Activated CD4-positive, alpha-beta T cell treated with anti-CD3 and anti-CD28 coated beads for 36 hours (primary cell): ENCODE measurements around the gene PSMD3. TPM values are rescaled to one million over a fixed set of nuclear protein-coding genes. Genes with fewer than 3 reads are reported as not detected.

Source experiments
- ATAC-seq: fragments of 200-7000 bp; cut with Tn5 transposase; one replicate; pipeline ENCODE4 v1.10.0; 2021; ENCODE audit warnings: mild to moderate bottlenecking, moderate library complexity
- CTCF ChIA-PET: fragments of 350-600 bp; sonication (Branson Sonifier 250); formaldehyde crosslinking; loops from one replicate; lab custom pipeline; 2021; ENCODE audit warnings: antibody characterized with exemption; lab: Charles Lee
- POLR2A ChIA-PET: fragments of 350-600 bp; sonication (Branson Sonifier 250); formaldehyde crosslinking; loops from one replicate; lab custom pipeline; 2021; ENCODE audit warnings: antibody characterized with exemption, inconsistent platforms; lab: Charles Lee
- DNase-seq: peaks from one replicate; pipeline ENCODE4 v3.0.0-alpha.2; 2020
- H3K27ac Mint-ChIP-seq: one replicate; pipeline ENCODE4 v1.8.0; 2021; ENCODE audit warnings: mixed read lengths
- H3K27me3 Mint-ChIP-seq: one replicate; pipeline ENCODE4 v1.8.0; 2021; ENCODE audit warnings: mixed read lengths
- H3K36me3 Mint-ChIP-seq: one replicate; pipeline ENCODE4 v1.8.0; 2021; ENCODE audit warnings: low read depth, mixed read lengths
- H3K4me1 Mint-ChIP-seq: one replicate; pipeline ENCODE4 v1.8.0; 2021; ENCODE audit warnings: mixed read lengths
- H3K4me3 Mint-ChIP-seq: one replicate; pipeline ENCODE4 v1.8.0; 2021; ENCODE audit warnings: mild to moderate bottlenecking, moderate library complexity, mixed read lengths
- H3K9me3 Mint-ChIP-seq: one replicate; pipeline ENCODE4 v1.8.0; 2021; ENCODE audit warnings: low read depth, mixed read lengths
- intact Hi-C, 2 experiments: fragments of 100-400 bp; cut with DNase I in 1 of 2; cut with micrococcal nuclease in 1 of 2; formaldehyde crosslinking; loops; one replicate each; pipeline versions ENCODE4 v1.14.2 to v1.15.1; 2022 to 2024; cut with DNase I, micrococcal nuclease
- total RNA-seq, 2 experiments: library from RNA; stranded (reverse); gene quantifications; one replicate each; pipeline ENCODE4 v1.2.3, GENCODE V29; 2021

PSMD3 gene
- 100 to 1,000 TPM; 141 to 146 TPM for total RNA-seq

DNA sequence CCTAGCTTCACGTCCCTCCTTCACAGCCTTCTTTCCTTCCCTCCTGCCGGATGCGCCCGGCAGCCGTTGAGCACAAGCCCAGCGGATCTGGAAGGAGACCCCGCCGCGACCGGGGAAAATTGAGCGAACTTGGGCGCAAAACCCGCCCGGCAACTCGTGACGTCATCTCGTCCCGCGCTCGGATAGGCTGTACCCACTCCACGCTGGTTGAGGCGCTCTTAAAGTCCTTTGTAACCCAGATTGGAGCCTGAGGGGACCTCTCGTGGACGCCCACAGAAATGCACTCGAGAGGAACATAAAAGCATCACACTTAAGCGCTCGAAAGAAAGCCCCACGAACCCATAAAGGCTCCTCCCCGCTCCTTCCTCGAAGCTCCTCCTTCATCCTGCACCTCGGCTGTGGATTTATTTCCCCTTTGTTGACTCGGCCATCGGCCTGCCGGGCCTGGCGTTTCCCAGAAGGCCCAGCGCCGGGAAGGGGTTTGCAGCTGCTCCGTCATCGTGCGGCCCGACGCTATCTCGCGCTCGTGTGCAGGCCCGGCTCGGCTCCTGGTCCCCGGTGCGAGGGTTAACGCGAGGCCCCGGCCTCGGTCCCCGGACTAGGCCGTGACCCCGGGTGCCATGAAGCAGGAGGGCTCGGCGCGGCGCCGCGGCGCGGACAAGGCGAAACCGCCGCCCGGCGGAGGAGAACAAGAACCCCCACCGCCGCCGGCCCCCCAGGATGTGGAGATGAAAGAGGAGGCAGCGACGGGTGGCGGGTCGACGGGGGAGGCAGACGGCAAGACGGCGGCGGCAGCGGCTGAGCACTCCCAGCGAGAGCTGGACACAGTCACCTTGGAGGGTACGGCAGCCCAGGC is at the start of gene PSMD3:
Gene PSMD3, plus strand, starts transcription at position 457 of the 856 bp plus-strand sequence. Its CDS starts 164 bp downstream, at position 621.
- DNase-seq = peak; percentile 99
- peak within 1 kb of the TSS; percentile 90 for H3K27ac Mint-ChIP-seq
- ChIA-PET CTCF (interaction anchor here (0.6 to 7.4 kb wide), 24 partner anchors 8 to 838 kb away, joined by 3 to 87 read pairs (median 3); partner anchors contain the start of genes GSDMA, GSDMB, IKZF3 and LRRC3C), POLR2A (interaction anchor here (0.6 to 1.2 kb wide), 7 partner anchors 22 to 1152 kb away, joined by 3 to 5 read pairs (median 3); partner anchors contain the start of genes LRRC3C and ORMDL3)
- no peaks in the 10 kb centered on the region for H3K9me3 Mint-ChIP-seq
- H3K27me3 Mint-ChIP-seq = peaks cover 4% of the 10 kb centered on the region
- H3K36me3 Mint-ChIP-seq = peaks cover 23% of the 10 kb centered on the region
- peaks cover 31% of the 10 kb centered on the region for H3K4me1 Mint-ChIP-seq
- H3K4me3 Mint-ChIP-seq = peak within 1 kb of the TSS; percentile 94
- ATAC-seq = peak; percentile 98
- intact Hi-C loops = loop anchor here (1.0 to 10.0 kb wide), 21 partner anchors 21 to 1127 kb away; partner anchors contain the start of genes CDK12 (in 2 of the 2), LRRC3C (in 2 of the 2), ORMDL3 (in 2 of the 2) and CASC3 (in 1 of the 2)

DNA sequence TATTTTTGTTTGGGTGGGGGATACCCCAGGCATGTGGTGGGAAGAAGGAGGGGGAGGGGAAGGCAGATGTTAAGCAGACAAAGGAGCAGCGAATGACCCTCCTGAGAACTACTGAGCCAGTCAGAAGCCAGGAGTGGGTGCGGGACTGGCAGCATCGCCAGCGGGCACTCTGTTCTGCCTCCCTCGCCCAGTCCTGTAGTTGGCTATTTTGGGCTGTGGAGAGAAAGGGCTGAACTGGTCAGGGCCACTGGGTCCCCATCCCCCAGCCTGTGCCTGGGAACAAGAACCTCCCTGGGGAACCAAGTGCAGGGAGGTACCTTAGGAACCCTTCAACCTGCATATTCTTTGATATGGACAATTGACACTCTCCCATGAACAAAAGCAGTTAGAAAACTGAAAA is 46.7 kb upstream of the PSMD3 start:
- no peak for DNase-seq
- ChIA-PET CTCF (interaction anchor here (0.7 kb wide), 1 partner anchor 21 kb away, joined by 3 read pairs; no protein-coding TSS in a partner anchor), POLR2A (no interaction called here)
- intact Hi-C loops = no loop called here
- H3K9me3 Mint-ChIP-seq = no peaks in the 10 kb centered on the region
- no peak for ATAC-seq
- H3K27me3 Mint-ChIP-seq = no peaks in the 10 kb centered on the region
- H3K27ac Mint-ChIP-seq = no peak overlapping the region
- H3K36me3 Mint-ChIP-seq = no peaks in the 10 kb centered on the region
- peaks cover 9% of the 10 kb centered on the region for H3K4me1 Mint-ChIP-seq
- no peak overlapping the region for H3K4me3 Mint-ChIP-seq

DNA sequence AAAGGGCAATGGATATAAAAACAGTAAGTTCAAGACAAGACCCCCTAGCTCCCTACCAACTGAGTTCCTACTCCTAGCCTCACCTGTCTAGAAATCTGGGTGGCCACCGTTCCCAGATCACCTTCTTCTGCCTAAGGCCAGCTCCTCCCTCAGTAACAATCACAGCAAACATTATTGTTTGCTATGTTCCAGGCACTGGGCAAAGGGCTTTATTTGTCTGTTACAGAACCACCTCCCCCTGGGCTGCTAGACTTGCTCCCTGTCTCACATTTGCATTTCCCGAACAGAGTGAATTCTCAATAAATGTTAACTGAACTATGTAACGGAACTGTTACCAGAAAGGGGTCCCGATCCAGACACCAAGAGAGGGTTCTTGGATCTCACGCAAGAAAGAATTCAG is 46.3 kb upstream of the PSMD3 start:
- Mint-ChIP-seq H3K9me3 (no peaks in the 10 kb centered on the region), H3K36me3 (no peaks in the 10 kb centered on the region), H3K4me3 (no peak overlapping the region), H3K4me1 (peaks cover 9% of the 10 kb centered on the region), H3K27me3 (no peaks in the 10 kb centered on the region), H3K27ac (no peak overlapping the region)
- DNase-seq (no peak), ATAC-seq (no peak)
- ChIA-PET CTCF (interaction anchor here (0.7 kb wide), 1 partner anchor 21 kb away, joined by 3 read pairs; no protein-coding TSS in a partner anchor), POLR2A (no interaction called here)
- intact Hi-C loops = no loop called here

DNA sequence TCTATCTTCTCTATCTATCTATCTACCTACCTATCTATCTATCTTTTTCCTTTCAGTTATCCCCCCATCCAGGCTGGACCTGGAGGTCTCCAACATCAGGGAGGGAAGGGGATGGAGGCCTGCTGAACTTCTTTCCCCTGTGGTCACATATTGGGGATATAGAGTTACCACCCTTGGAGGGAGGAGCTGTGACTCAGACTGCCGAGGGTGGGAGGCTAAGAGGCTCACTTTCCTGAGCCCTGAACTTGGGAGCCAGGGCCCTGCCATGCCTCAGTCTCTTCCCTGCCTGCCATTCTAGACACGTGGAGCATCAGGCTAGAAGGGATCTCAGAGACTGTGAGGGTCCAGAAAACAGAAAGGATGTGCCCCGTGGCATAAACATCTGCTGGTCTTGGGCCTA is 44.7 kb upstream of the PSMD3 start:
- no peaks in the 10 kb centered on the region for H3K36me3 Mint-ChIP-seq
- POLR2A ChIA-PET = no interaction called here

DNA sequence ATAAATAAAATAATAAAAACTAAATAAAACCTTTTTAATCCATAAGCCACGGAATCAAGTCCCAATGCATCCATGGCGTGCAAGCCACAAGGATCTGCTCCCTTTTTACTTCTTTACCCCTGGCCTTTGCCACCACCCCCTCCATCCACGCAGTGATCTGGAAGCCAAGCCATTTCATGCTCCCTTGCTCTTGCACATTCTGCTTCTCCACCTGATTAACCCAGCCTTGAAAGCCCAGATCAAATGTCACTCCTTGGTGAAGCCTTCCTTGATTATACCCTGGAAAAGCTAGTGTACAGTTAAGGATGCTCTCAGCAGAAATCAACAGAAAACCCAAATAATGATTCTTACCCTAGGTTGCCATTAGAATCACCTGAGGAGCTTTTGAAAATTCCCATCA is 43.2 kb upstream of the PSMD3 start:
- H3K27me3 Mint-ChIP-seq = no peaks in the 10 kb centered on the region
- H3K4me1 Mint-ChIP-seq = peaks cover 18% of the 10 kb centered on the region
- H3K9me3 Mint-ChIP-seq = no peaks in the 10 kb centered on the region
- H3K36me3 Mint-ChIP-seq = no peaks in the 10 kb centered on the region
- no peak overlapping the region for H3K27ac Mint-ChIP-seq
- ChIA-PET CTCF (interaction anchor here (0.5 to 1.3 kb wide), 2 partner anchors 15 to 247 kb away, joined by 3 read pairs; no protein-coding TSS in a partner anchor), POLR2A (no interaction called here)
- DNase-seq (no peak), ATAC-seq (no peak)
- intact Hi-C loops = loop anchor here in 1 of 2 experiments (5.0 kb wide), 1 partner anchor 750 kb away; no protein-coding TSS in a partner anchor
- no peak overlapping the region for H3K4me3 Mint-ChIP-seq

More for the DNA sequence above, 44.7 kb upstream of the PSMD3 start:
- ATAC-seq = no peak
- DNase-seq = no peak
- H3K9me3 Mint-ChIP-seq = no peaks in the 10 kb centered on the region
- intact Hi-C loops = loop anchor here in 1 of 2 experiments (5.0 kb wide), 1 partner anchor 751 kb away; no protein-coding TSS in a partner anchor
- no peak overlapping the region for H3K27ac Mint-ChIP-seq
- H3K4me3 Mint-ChIP-seq = no peak overlapping the region
- H3K4me1 Mint-ChIP-seq = peaks cover 17% of the 10 kb centered on the region
- no peaks in the 10 kb centered on the region for H3K27me3 Mint-ChIP-seq
- CTCF ChIA-PET = interaction anchor here (0.6 kb wide), 1 partner anchor 414 kb away, joined by 3 read pairs; no protein-coding TSS in a partner anchor

DNA sequence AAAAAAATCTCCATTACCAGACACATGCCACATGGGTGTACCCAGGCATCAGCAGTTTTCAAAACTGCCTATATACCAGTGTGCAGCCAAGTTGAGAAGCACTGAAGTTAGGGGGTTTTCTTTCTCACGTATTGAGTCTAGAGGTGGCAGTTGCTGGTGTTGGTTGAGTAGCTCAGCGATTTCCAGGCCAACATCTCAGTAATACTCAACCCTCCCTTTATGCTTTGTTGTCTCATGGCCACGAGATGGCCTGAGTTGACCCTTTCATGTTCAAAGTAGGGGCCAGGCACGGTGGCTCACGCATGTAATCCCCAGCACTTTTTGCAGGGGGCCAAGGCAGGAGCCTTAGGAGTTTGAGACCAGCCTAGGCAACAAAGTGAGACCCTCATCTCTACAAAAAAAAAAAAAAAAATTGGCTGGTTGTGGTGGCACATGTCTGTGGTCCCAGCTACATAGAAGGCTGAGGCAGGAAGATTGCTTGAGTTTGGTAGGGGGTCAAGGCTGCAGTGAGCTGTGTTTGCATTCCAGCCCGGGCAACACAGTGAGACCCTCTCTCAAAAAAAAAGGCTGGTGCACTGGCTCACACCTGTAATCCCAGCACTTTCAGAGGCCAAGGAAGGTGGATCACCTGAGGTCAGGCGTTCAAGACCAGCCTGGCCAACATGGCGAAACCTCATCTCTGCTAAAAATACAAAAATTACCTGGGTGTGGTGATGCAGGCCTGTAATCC is 42.3 kb upstream of the PSMD3 start:
- H3K27me3 Mint-ChIP-seq = no peaks in the 10 kb centered on the region
- H3K9me3 Mint-ChIP-seq = no peaks in the 10 kb centered on the region
- CTCF ChIA-PET = interaction anchor here (0.5 to 1.5 kb wide), 2 partner anchors 10 to 248 kb away, joined by 3 read pairs; no protein-coding TSS in a partner anchor
- no peak for DNase-seq
- no peak overlapping the region for H3K4me3 Mint-ChIP-seq
- intact Hi-C loops = loop anchor here in 1 of 2 experiments (5.0 kb wide), 1 partner anchor 749 kb away; no protein-coding TSS in a partner anchor
- no peaks in the 10 kb centered on the region for H3K36me3 Mint-ChIP-seq
- H3K4me1 Mint-ChIP-seq = peaks cover 18% of the 10 kb centered on the region
- no peak for ATAC-seq
- POLR2A ChIA-PET = no interaction called here
- H3K27ac Mint-ChIP-seq = no peak overlapping the region

DNA sequence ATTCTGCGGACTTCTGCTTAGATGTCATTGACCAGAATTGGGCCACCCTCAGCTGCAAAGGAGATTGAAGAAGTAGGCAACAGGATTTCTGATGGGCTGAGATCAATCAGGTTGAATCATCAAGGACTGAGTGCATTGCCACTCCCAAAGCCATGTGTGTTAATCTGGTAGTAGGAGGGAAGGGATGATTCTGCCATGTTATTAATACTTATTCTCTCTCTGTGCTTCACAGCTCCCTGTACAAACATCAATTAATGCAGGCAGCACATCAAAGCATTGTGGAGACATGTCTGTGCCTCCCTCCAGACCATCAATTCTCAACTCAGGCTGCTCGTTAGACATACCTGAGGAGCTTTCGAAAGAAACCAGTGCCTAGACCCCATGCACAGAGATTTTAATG is 41.5 kb upstream of the PSMD3 start:
- ChIA-PET CTCF (interaction anchor here (0.9 to 1.5 kb wide), 3 partner anchors 9 to 54 kb away, joined by 3 to 5 read pairs (median 3); no protein-coding TSS in a partner anchor), POLR2A (interaction anchor here (1.4 kb wide), 1 partner anchor 13 kb away, joined by 4 read pairs; no protein-coding TSS in a partner anchor)

DNA sequence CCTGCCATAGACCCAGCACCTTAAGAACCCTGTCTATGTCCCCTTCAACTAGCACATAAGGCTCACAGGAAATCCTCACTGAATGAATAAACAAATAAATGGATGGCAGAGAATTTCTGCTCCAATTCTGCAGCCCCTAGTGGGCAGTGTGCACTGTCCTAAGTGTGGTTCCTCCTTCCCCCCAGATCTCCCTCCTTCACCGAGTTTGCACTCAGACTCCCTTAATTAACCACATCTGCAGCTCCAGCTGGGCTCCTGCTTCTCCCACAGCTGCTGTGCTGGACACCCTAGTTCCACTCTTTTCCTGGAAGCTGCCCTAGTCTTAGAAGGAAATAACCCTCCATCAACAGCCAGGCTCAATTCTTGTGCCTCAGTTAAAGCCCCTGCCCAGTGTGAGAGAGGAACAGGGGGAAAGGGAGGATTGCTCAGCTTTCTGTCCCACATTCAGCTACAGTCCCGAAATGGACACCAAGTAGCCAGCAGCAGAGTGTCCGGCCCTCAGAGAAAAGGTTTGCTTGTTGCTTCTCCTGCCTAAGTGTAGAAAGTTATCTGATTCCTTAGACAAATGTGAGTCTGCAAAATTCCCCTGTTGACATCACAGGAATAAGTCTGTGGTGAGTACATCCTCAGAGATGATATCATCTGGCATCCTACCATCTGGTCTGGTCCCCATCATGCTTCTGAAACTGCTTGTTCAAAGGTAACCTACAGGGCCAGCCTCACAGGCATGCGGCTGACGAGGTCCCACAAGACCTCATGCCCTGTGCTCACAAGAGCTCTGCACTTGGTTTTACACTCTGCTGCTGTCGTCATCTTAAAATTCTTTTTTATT is 40.8 kb upstream of the PSMD3 start:
- ChIA-PET CTCF (interaction anchor here (0.9 to 1.5 kb wide), 4 partner anchors 8 to 88 kb away, joined by 3 to 5 read pairs (median 4); no protein-coding TSS in a partner anchor), POLR2A (interaction anchor here (0.6 to 1.4 kb wide), 4 partner anchors 9 to 1088 kb away, joined by 3 to 6 read pairs (median 4); partner anchors contain the start of gene PSMD3)
- Mint-ChIP-seq H3K9me3 (no peaks in the 10 kb centered on the region), H3K27me3 (no peaks in the 10 kb centered on the region), H3K36me3 (no peaks in the 10 kb centered on the region), H3K27ac (peak overlapping the region; percentile 79), H3K4me1 (peaks cover 18% of the 10 kb centered on the region), H3K4me3 (no peak overlapping the region)
- intact Hi-C loops = loop anchor here in 1 of 2 experiments (5.0 kb wide), 1 partner anchor 747 kb away; no protein-coding TSS in a partner anchor
- ATAC-seq (peak; percentile 99), DNase-seq (peak; percentile 76)

More for the DNA sequence above, 41.5 kb upstream of the PSMD3 start:
- Mint-ChIP-seq H3K4me3 (no peak overlapping the region), H3K27ac (no peak overlapping the region), H3K27me3 (no peaks in the 10 kb centered on the region), H3K4me1 (peaks cover 18% of the 10 kb centered on the region), H3K36me3 (no peaks in the 10 kb centered on the region), H3K9me3 (no peaks in the 10 kb centered on the region)
- intact Hi-C loops = loop anchor here in 1 of 2 experiments (5.0 kb wide), 1 partner anchor 748 kb away; no protein-coding TSS in a partner anchor
- DNase-seq (no peak), ATAC-seq (no peak)

DNA sequence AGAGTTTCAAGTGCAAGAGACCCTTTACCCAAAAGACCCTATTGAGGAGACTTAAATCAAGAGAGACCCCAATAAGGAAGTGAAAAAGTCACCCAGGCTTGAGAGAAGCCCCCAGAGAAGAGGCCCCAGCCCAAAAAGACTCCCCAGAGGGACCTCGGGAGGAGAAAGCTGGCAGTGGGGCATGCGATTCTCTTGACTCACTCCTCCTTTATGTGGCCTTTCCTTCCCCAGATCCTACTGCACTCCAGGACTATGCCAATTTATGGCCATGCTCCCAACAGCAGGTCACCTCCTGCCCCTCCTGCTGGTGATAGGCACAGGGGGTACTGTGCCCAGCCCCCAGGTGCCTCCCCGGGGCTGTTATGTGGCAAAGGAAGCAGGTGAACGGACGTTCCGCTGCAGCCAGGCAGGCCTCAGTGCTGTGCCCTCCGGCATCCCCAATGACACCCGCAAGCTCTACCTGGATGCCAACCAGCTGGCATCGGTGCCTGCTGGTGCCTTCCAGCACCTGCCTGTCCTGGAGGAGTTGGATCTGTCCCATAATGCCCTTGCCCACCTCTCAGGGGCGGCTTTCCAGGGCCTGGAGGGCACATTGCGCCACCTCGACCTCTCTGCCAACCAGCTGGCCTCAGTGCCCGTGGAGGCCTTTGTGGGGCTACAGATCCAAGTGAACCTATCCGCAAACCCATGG is 36.8 kb upstream of the PSMD3 start:
- ChIA-PET POLR2A (no interaction called here), CTCF (interaction anchor here (0.6 kb wide), 1 partner anchor 289 kb away, joined by 3 read pairs; no protein-coding TSS in a partner anchor)
- DNase-seq (no peak), ATAC-seq (no peak)
- Mint-ChIP-seq H3K9me3 (no peaks in the 10 kb centered on the region), H3K4me3 (no peak overlapping the region), H3K27ac (no peak overlapping the region), H3K27me3 (no peaks in the 10 kb centered on the region), H3K4me1 (peaks cover 26% of the 10 kb centered on the region), H3K36me3 (no peaks in the 10 kb centered on the region)
- intact Hi-C loops = no loop called here

DNA sequence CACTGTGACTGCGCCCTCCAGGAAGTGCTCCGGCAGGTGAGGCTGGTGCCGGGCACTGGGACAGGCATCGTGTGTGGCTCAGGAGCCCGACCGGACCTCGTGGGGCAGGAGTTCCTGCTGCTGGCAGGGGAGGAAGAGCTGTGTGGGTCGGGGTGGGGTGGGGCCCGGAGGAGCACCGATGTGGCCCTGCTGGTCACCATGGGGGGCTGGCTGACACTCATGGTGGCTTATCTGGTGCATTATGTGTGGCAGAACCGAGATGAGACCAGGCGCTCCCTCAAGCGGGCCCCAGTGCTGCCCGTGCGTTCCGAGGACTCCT is 36.3 kb upstream of the PSMD3 start:
- Mint-ChIP-seq H3K4me3 (no peak overlapping the region), H3K9me3 (no peaks in the 10 kb centered on the region), H3K4me1 (peaks cover 24% of the 10 kb centered on the region), H3K27me3 (no peaks in the 10 kb centered on the region), H3K27ac (no peak overlapping the region), H3K36me3 (no peaks in the 10 kb centered on the region)
- no peak for ATAC-seq
- ChIA-PET CTCF (no interaction called here), POLR2A (no interaction called here)
- DNase-seq = no peak
- intact Hi-C loops = no loop called here
